PC-3 (cell line): ENCODE measurements around the gene TC2N. TPM values are rescaled to one million over a fixed set of nuclear protein-coding genes. Genes with fewer than 3 reads are reported as not detected.

Experiments
- ATAC-seq: fragments of 200-7000 bp; cut with Tn5 transposase; 2 replicates; pipeline ENCODE4 v1.9.1; 2020; ENCODE audit warnings: mild to moderate bottlenecking, moderate library complexity
- BruUV-seq: library from RNA; stranded (reverse); fragments of 400-500 nt; replicated peaks from 2 replicates; lab custom pipeline; 2021; lab: Mats Ljungman, UMichigan
- CTCF ChIA-PET: fragments of 300-600 bp; sonication (Branson Sonifier 250); formaldehyde crosslinking; loops from one replicate; lab custom pipeline; 2022; ENCODE audit warnings: antibody characterized with exemption; lab: Charles Lee
- POLR2A ChIA-PET: fragments of 300-600 bp; sonication (Branson Sonifier 250); formaldehyde crosslinking; loops from one replicate; lab custom pipeline; 2022; ENCODE audit warnings: antibody characterized with exemption; ENCODE audit not compliant: unreplicated experiment; lab: Charles Lee
- DNase-seq: peaks from one replicate; pipeline ENCODE4 v3.0.0-alpha.2; 2015
- H2AFZ ChIP-seq: fragments of 300-600 bp; sonication (generic); 2 replicates; pipeline ENCODE4 v1.6.0; 2016; ENCODE audit warnings: antibody characterized with exemption, low read length
- H3F3A ChIP-seq: fragments of 300-600 bp; sonication (generic); one replicate; pipeline ENCODE4 v1.6.0; 2017; ENCODE audit warnings: antibody characterized with exemption, low read length, control low read depth, mild to moderate bottlenecking; ENCODE audit not compliant: unreplicated experiment
- H3K27ac ChIP-seq: fragments of 300-600 bp; sonication (generic); 2 replicates; pipeline ENCODE4 v1.5.1; 2016; ENCODE audit warnings: mild to moderate bottlenecking, low read length
- H3K27me3 ChIP-seq: fragments of 300-600 bp; sonication (generic); 2 replicates; pipeline ENCODE4 v1.6.1; 2016; ENCODE audit warnings: low read length, mixed read lengths
- H3K36me3 ChIP-seq: fragments of 300-600 bp; sonication (generic); 2 replicates; pipeline ENCODE4 v1.6.1; 2016; ENCODE audit warnings: low read depth, mixed run types, low read length, mixed read lengths
- H3K4me1 ChIP-seq: fragments of 300-600 bp; sonication (generic); 2 replicates; pipeline ENCODE4 v1.5.1; 2016; ENCODE audit warnings: low read length; ENCODE audit not compliant: insufficient read depth
- H3K4me2 ChIP-seq: fragments of 300-600 bp; sonication (generic); 2 replicates; pipeline ENCODE4 v1.6.0; 2016; ENCODE audit warnings: low read length
- H3K4me3 ChIP-seq: fragments of 300-600 bp; sonication (generic); 2 replicates; pipeline ENCODE4 v1.5.1; 2016; ENCODE audit warnings: mild to moderate bottlenecking, low read length, mixed read lengths
- H3K79me2 ChIP-seq: fragments of 300-600 bp; sonication (generic); 2 replicates; pipeline ENCODE4 v1.6.1; 2017; ENCODE audit warnings: low read length, mixed read lengths
- H3K9ac ChIP-seq: fragments of 300-600 bp; sonication (generic); 2 replicates; pipeline ENCODE4 v1.6.0; 2016; ENCODE audit warnings: mild to moderate bottlenecking, low read length
- H3K9me2 ChIP-seq: fragments of 300-600 bp; sonication (generic); replicated peaks from 2 replicates; pipeline ENCODE4 v1.6.1; 2016; ENCODE audit warnings: mixed run types, low read length, mixed read lengths
- H3K9me3 ChIP-seq: fragments of 300-600 bp; sonication (generic); 2 replicates; pipeline ENCODE4 v1.6.1; 2016; ENCODE audit warnings: low read length, mixed read lengths
- H4K20me1 ChIP-seq: fragments of 300-600 bp; sonication (generic); 2 replicates; pipeline ENCODE4 v1.6.1; 2016; ENCODE audit warnings: low read length, mixed read lengths
- CTCF ChIP-seq: fragments of 300-600 bp; sonication (generic); conservative IDR thresholded peaks from 2 replicates; pipeline ENCODE4 v1.5.1; 2017; ENCODE audit warnings: antibody characterized with exemption, low read depth, mild to moderate bottlenecking, low read length
- EZH2 ChIP-seq: fragments of 300-600 bp; sonication (generic); IDR thresholded peaks from one replicate; pipeline ENCODE4 v1.6.1; 2017; ENCODE audit warnings: antibody characterized with exemption, mild to moderate bottlenecking, low read length; ENCODE audit not compliant: unreplicated experiment
- EZH2phosphoT487 ChIP-seq: fragments of 300-600 bp; sonication (generic); IDR thresholded peaks from 2 replicates; pipeline ENCODE4 v1.6.1; 2018; ENCODE audit warnings: mild to moderate bottlenecking, antibody characterized with exemption, low read length, borderline replicate concordance
- intact Hi-C: fragments of 100-400 bp; cut with micrococcal nuclease; formaldehyde crosslinking; loops from 2 replicates; pipeline ENCODE4 v1.9.0; 2023
- total RNA-seq: library from RNA; depleted of rRNA; stranded (reverse); fragments of >200 nt; gene quantifications from 2 replicates; pipeline ENCODE4 v1.2.3, GENCODE V29; 2014

TC2N gene
- total RNA-seq, 1 experiment from 2014 or later, result 6.2 TPM

- no peaks in the 10 kb centered on the region for H4K20me1 ChIP-seq
- H3K9ac ChIP-seq, result no peak overlapping the region
- no peaks in the 10 kb centered on the region for H3K79me2 ChIP-seq
- intact Hi-C loops, result no loop called here
- H2AFZ ChIP-seq, result no peak overlapping the region
- no peak overlapping the region for H3K27ac ChIP-seq
- ATAC-seq (no peak), DNase-seq (no peak)
- ChIA-PET CTCF (no interaction called here), POLR2A (no interaction called here)
- H3K9me2 ChIP-seq, result no peaks in the 10 kb centered on the region
- H3K4me3 ChIP-seq, result no peak overlapping the region
- no peaks in the 10 kb centered on the region for H3K4me1 ChIP-seq
- no peak for TF ChIP-seq EZH2phosphoT487
- TF ChIP-seq CTCF, result no peak
- TF ChIP-seq EZH2, result no peak
- H3F3A ChIP-seq, result no peaks in the 10 kb centered on the region
- peaks cover 6% of the 10 kb centered on the region; the same call in 1 of the 2 replicates for H3K27me3 ChIP-seq
- no peaks in the 10 kb centered on the region for H3K36me3 ChIP-seq
- no peak overlapping the region for H3K4me2 ChIP-seq
- no peaks in the 10 kb centered on the region for H3K9me3 ChIP-seq
- BruUV-seq, result no TSS peak
Measured at GRCh38 chr14:91902336-91902735, 35.0 kb upstream of the TC2N start.

DNA sequence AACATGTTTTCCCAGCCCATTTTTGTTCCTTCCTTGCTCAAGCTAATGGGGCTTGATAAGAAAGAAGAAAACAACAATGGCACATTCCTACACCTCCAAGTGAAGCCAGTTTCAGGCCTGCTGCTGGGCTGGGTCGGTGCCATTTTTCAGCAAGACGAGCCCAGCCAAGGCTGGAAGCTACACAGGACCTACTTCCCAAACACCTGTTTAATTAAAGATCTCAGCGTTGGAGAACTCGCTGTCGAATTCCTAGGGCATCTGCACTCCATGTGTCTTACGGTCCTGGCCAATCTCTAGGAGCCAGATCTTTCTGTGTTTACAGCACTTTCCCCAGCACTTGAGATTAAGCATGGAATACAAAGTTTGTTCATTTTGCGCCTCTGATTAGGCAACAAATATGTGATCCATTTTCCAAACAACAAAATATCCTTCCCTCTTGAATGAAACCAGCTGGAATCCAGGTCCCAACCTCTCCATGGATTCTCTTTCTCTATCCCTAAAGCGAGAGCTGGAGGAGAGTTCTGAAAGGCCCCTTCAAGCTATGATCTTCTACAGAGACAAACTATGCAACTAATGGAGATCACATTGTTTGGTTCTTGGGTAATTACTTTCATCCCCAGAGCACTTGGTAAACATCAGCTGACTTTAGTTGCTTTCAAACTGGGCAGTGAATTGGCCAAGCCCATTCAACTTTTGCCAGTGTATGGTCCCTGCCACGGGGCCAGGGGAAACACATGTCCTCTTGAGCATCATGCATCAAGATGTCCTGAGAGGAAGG is 34.3 kb upstream of the TC2N start:
- Histone ChIP-seq H3K79me2 (no peaks in the 10 kb centered on the region), H3K4me1 (no peaks in the 10 kb centered on the region), H4K20me1 (no peaks in the 10 kb centered on the region), H2AFZ (no peak overlapping the region), H3K36me3 (no peaks in the 10 kb centered on the region), H3F3A (no peaks in the 10 kb centered on the region), H3K27me3 (peaks cover 6% of the 10 kb centered on the region; the same call in 1 of the 2 replicates), H3K4me2 (no peak overlapping the region), H3K4me3 (no peak overlapping the region), H3K9me3 (no peaks in the 10 kb centered on the region), H3K9me2 (no peaks in the 10 kb centered on the region), H3K9ac (no peak overlapping the region), H3K27ac (no peak overlapping the region)
- ChIA-PET CTCF (no interaction called here), POLR2A (no interaction called here)
- ATAC-seq (no peak), DNase-seq (no peak)
- no TSS peak for BruUV-seq
- intact Hi-C loops, result no loop called here
- TF ChIP-seq EZH2, result no peak
- TF ChIP-seq CTCF, result no peak

DNA sequence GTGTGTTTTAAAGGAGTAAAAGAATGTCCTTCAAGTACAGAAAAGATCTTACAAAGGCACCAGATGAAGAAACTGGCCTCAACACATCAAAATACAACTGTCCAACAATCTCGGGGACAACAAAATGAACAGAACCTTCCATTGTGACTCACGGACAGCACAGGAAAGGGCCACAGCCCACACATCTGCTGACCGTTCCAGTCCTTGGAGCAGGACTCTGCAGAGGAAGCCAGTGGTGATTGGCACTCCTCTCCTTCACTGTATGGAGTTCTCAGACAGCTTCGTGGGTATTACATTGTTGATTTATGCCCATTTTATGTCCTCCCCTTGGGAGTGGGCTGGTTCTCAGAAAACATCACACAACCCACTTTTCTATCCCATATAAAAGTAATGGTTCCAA is 32.5 kb upstream of the TC2N start:
- no TSS peak for BruUV-seq
- Histone ChIP-seq H3K9me3 (no peaks in the 10 kb centered on the region), H3K27me3 (peaks cover 6% of the 10 kb centered on the region; the same call in 1 of the 2 replicates), H3K36me3 (no peaks in the 10 kb centered on the region), H3K4me3 (no peak overlapping the region), H4K20me1 (no peaks in the 10 kb centered on the region), H3K79me2 (no peaks in the 10 kb centered on the region), H3K9me2 (no peaks in the 10 kb centered on the region), H2AFZ (peak overlapping the region; percentile 21; the same call in 1 of the 2 replicates), H3K27ac (no peak overlapping the region), H3K4me1 (no peaks in the 10 kb centered on the region), H3K4me2 (no peak overlapping the region), H3F3A (no peaks in the 10 kb centered on the region), H3K9ac (no peak overlapping the region)
- ATAC-seq, result no peak
- intact Hi-C loops, result no loop called here
- TF ChIP-seq EZH2 (no peak), EZH2phosphoT487 (no peak), CTCF (no peak)
- CTCF ChIA-PET, result no interaction called here
- POLR2A ChIA-PET, result no interaction called here
- DNase-seq, result no peak
